HG02885 (cell line): ENCODE measurements around the gene OR2H2.

Experiments
- ATAC-seq: cut with Tn5 transposase; IDR thresholded peaks from one replicate; pipeline ENCODE4 v1.9.1; 2021; ENCODE audit warnings: mild to moderate bottlenecking; ENCODE audit not compliant: unreplicated experiment, poor library complexity

OR2H2 gene

GRCh38 chr6:29590218-29590808 is 5.4 kb downstream of the OR2H2 start:
- no peak for ATAC-seq

- ATAC-seq = no peak
Observed at GRCh38 chr6:29591677-29592076, 6.8 kb downstream of the OR2H2 start.

GRCh38 chr6:29593199-29593855 is 8.4 kb downstream of the OR2H2 start:
- no peak for ATAC-seq

- no peak for ATAC-seq
Observed at GRCh38 chr6:29596381-29596900, 11.5 kb downstream of the OR2H2 start.

- no peak for ATAC-seq
Observed at GRCh38 chr6:29597184-29597583, 12.3 kb downstream of the OR2H2 start.

GRCh38 chr6:29598172-29598747 is 13.3 kb downstream of the OR2H2 start:
- no peak for ATAC-seq

GRCh38 chr6:29602564-29603361 is 17.8 kb downstream of the OR2H2 start:
- ATAC-seq = no peak

- ATAC-seq = no peak
Observed at GRCh38 chr6:29603456-29603855, 18.5 kb downstream of the OR2H2 start.

GRCh38 chr6:29603930-29604329 is 19.0 kb downstream of the OR2H2 start:
- no peak for ATAC-seq

GRCh38 chr6:29608131-29608530 is 23.2 kb downstream of the OR2H2 start:
- no peak for ATAC-seq

GRCh38 chr6:29610540-29610939 is 25.6 kb downstream of the OR2H2 start:
- ATAC-seq = no peak

- no peak for ATAC-seq
Observed at GRCh38 chr6:29611426-29611825, 26.5 kb downstream of the OR2H2 start.

GRCh38 chr6:29617782-29618554 is 33.0 kb downstream of the OR2H2 start:
- no peak for ATAC-seq

GRCh38 chr6:29619578-29620160 is 34.7 kb downstream of the OR2H2 start:
- ATAC-seq = no peak

GRCh38 chr6:29620630-29621029 is 35.7 kb downstream of the OR2H2 start:
- no peak for ATAC-seq

- no peak for ATAC-seq
Observed at GRCh38 chr6:29624520-29624961, 39.6 kb downstream of the OR2H2 start.

- no peak for ATAC-seq
Observed at GRCh38 chr6:29625337-29625930, 40.5 kb downstream of the OR2H2 start.

- ATAC-seq = no peak
Observed at GRCh38 chr6:29626948-29627754, 42.2 kb downstream of the OR2H2 start.
